HCT116 (cell line): ENCODE measurements around the gene LMTK3.

Experiments
- CBX3 ChIP-seq: IDR thresholded peaks from 2 replicates; pipeline ENCODE4 v1.6.1; 2012; ENCODE audit warnings: low read depth
- CEBPB ChIP-seq: IDR thresholded peaks from 2 replicates; pipeline ENCODE4 v1.6.1; 2012; ENCODE audit warnings: low read depth
- ELF1 ChIP-seq: IDR thresholded peaks from 2 replicates; pipeline ENCODE4 v1.6.1; 2012; ENCODE audit warnings: low read depth, borderline replicate concordance
- EZH2phosphoT487 ChIP-seq: fragments of 200-600 bp; IDR thresholded peaks from 2 replicates; pipeline ENCODE4 v1.6.1; 2018; ENCODE audit warnings: antibody characterized with exemption, borderline replicate concordance
- FOSL1 ChIP-seq: IDR thresholded peaks from 2 replicates; pipeline ENCODE4 v1.6.1; 2012; ENCODE audit warnings: low read depth
- JUND ChIP-seq: IDR thresholded peaks from 2 replicates; pipeline ENCODE4 v1.6.1; 2012
- POLR2AphosphoS5 ChIP-seq: IDR thresholded peaks from 2 replicates; pipeline ENCODE4 v1.6.1; 2011; ENCODE audit warnings: mild to moderate bottlenecking, low read depth, low read length, moderate library complexity
- ZFX ChIP-seq: fragments of 450-650 bp; IDR thresholded peaks from 2 replicates; pipeline ENCODE4 v1.6.1; 2017
- TF ChIP-seq, protein P1 (sequence below), 3 experiments: fragments of 200-600 bp in 1 of 3; sonication (generic) in 1 of 3; IDR thresholded peaks in 2 of 3; conservative IDR thresholded peaks in 1 of 3; 2 replicates each; pipeline ENCODE4 v1.5.1; 2012 to 2017; ENCODE audit warnings: low read depth in 2 of 3, low read length in 2 of 3, antibody characterized with exemption in 1 of 3, borderline replicate concordance in 1 of 3, control low read depth in 1 of 3, mild to moderate bottlenecking in 1 of 3, mixed read lengths in 1 of 3, mixed run types in 1 of 3, moderate library complexity in 1 of 3; ENCODE audit not compliant: insufficient read depth in 1 of 3
- TF ChIP-seq, protein P2 (sequence below): IDR thresholded peaks from 2 replicates; pipeline ENCODE4 v1.6.1; 2012; ENCODE audit warnings: low read depth

GRCh38 chr19:48450441-48450840 is 61.2 kb downstream of the LMTK3 start:
- TF ChIP-seq, protein P1, sequence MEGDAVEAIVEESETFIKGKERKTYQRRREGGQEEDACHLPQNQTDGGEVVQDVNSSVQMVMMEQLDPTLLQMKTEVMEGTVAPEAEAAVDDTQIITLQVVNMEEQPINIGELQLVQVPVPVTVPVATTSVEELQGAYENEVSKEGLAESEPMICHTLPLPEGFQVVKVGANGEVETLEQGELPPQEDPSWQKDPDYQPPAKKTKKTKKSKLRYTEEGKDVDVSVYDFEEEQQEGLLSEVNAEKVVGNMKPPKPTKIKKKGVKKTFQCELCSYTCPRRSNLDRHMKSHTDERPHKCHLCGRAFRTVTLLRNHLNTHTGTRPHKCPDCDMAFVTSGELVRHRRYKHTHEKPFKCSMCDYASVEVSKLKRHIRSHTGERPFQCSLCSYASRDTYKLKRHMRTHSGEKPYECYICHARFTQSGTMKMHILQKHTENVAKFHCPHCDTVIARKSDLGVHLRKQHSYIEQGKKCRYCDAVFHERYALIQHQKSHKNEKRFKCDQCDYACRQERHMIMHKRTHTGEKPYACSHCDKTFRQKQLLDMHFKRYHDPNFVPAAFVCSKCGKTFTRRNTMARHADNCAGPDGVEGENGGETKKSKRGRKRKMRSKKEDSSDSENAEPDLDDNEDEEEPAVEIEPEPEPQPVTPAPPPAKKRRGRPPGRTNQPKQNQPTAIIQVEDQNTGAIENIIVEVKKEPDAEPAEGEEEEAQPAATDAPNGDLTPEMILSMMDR (IDR thresholded peaks at IDR 0.05 in 2 of 3, conservative IDR thresholded peaks at IDR 0.05 in 1 of 3; ENCODE audit: borderline replicate concordance in 1 of 3, insufficient read depth in 1 of 3, low read depth in 2 of 3, low read length in 2 of 3), result no peak
- TF ChIP-seq ZFX, result no peak
- TF ChIP-seq, protein P2, sequence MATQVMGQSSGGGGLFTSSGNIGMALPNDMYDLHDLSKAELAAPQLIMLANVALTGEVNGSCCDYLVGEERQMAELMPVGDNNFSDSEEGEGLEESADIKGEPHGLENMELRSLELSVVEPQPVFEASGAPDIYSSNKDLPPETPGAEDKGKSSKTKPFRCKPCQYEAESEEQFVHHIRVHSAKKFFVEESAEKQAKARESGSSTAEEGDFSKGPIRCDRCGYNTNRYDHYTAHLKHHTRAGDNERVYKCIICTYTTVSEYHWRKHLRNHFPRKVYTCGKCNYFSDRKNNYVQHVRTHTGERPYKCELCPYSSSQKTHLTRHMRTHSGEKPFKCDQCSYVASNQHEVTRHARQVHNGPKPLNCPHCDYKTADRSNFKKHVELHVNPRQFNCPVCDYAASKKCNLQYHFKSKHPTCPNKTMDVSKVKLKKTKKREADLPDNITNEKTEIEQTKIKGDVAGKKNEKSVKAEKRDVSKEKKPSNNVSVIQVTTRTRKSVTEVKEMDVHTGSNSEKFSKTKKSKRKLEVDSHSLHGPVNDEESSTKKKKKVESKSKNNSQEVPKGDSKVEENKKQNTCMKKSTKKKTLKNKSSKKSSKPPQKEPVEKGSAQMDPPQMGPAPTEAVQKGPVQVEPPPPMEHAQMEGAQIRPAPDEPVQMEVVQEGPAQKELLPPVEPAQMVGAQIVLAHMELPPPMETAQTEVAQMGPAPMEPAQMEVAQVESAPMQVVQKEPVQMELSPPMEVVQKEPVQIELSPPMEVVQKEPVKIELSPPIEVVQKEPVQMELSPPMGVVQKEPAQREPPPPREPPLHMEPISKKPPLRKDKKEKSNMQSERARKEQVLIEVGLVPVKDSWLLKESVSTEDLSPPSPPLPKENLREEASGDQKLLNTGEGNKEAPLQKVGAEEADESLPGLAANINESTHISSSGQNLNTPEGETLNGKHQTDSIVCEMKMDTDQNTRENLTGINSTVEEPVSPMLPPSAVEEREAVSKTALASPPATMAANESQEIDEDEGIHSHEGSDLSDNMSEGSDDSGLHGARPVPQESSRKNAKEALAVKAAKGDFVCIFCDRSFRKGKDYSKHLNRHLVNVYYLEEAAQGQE, result no peak
- TF ChIP-seq CEBPB, result no peak
- no peak for TF ChIP-seq POLR2AphosphoS5
- TF ChIP-seq CBX3, result no peak
- TF ChIP-seq FOSL1, result no peak
- TF ChIP-seq ELF1, result no peak
- no peak for TF ChIP-seq JUND
- no peak for TF ChIP-seq EZH2phosphoT487
